Left kidney (tissue), 2 donors: ENCODE data around the gene PIP5K1B. TPM values are rescaled to one million over a fixed set of nuclear protein-coding genes. Genes with fewer than 3 reads are reported as not detected.

Experiments used
- DNase-seq: peaks from one replicate; pipeline ENCODE4 v3.0.0-alpha.2; 2013
- polyA plus RNA-seq: library from polyadenylated mRNA; unstranded; fragments of 120-200 nt; gene quantifications from one replicate; pipeline ENCODE4 v1.2.1, GENCODE V29; 2013; ENCODE audit not compliant: insufficient read length

PIP5K1B gene
- polyA plus RNA-seq, 1 donor, result 7.1 TPM

DNA sequence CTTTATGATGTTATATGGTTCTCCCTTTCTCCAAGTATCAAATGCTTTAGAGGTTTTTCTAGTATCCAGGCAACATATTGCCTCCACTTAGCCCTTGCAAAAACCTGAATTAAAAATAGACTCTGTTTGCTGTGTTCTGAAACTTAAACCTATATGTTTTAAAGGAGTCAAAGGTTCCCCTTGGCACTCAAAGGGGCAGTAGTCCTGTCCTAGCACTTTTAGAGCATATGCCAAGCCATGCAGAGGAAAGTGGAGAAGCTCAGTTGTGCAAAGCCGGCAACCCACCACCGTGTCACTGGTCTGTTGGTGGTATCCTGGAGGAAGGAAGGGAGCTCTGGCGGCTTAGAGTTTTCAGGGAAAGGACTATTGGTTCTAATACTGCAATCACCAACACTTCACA is 154.3 kb downstream of the PIP5K1B start:
- no peak for DNase-seq

DNA sequence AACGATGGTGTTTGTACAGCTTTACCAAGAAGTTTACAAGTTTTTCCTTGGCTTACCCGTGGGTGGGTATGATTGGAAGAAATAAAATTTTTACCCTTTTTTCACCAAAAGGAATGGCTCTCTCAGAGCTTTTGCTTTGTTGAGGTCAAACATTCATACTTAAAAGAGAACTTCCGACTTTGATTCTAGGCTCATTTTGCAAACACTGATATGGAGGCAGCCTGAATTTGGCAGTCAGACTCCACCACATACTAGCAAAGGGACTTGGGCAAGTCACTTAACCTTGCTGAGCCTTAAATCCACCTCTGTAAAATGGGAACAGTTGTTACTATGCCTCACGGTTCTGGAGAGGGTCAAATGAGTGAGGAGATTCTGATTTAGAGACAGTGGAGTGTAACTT is 155.4 kb downstream of the PIP5K1B start:
- DNase-seq, result no peak

DNA sequence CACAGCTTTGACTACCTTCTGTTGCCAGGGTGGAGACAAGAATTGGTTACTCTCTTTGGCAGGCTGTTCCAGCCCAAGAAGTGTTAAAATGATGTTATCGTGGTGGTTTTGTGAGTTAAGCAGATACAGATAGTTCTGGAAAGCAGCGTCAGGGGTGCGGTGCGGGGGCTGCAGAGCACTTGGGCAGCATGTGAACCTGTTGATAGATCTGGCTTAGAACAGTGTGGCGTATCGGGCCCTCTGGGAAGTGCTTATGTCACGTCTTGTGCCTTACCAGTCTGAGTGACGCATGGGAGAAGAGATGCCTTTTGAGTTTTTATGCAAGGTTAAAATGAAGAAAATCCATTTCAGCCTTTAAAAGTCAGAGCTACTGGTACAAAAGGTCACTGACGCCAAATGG is 156.4 kb downstream of the PIP5K1B start:
- no peak for DNase-seq

DNA sequence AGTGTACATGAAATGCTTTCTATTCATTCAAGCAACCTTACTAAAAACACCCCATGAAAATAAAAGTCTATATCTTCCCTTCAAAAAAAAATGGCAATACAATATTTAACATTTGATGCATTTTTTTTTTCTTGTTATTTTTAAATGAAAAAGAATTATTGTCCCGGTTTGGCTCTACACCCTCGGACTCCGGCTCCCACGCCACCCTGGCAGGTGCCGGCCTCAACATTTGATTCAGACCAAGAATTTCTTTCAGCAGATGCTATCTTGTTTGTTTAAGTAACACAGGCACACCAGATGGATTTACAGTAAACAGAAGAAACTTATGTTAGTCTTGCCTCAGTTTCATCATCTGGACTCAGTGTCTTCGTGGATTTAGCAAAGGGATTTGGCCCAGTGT is 162.0 kb downstream of the PIP5K1B start:
- DNase-seq, result no peak

DNA sequence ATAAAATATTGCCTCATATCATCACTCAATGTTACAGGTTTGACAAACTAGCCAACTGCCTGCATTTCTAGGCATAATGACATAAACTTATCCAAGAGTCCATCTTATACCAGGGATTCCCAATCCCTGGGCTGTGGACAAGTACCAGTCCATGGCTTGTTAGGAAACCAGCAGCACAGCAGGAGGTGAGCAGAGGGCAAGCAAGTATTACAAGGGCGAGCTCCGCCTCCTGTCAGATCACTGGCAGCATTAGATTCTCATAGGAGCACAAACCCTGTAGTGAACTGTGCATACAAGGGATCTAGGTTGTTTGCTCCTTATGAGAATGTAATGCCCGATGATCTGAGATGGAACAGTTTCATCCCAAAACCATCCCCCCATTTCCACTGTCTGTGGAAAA is 164.0 kb downstream of the PIP5K1B start:
- DNase-seq, result no peak

DNA sequence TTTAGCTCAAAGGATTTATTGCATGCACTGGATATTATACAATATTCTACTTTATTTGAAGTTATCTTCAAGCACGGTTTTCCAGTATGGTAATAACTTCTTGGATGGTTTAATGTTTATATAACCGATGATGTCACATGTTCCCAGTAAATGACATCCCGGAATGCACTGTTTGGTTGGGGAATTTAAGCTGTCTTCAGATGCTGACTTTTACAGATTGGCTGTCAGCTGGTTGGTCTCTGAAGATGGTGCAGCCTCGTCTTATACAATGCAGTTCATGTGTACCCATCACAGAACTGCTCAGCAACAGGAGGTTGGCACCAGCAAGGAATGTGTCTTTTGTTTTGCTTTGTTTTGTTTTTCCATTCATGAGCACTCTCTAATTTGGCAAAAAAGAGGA is 165.0 kb downstream of the PIP5K1B start:
- DNase-seq, result no peak

GRCh38 chr9:68871236-68871635 is 166.2 kb downstream of the PIP5K1B start:
- DNase-seq, result no peak

DNA sequence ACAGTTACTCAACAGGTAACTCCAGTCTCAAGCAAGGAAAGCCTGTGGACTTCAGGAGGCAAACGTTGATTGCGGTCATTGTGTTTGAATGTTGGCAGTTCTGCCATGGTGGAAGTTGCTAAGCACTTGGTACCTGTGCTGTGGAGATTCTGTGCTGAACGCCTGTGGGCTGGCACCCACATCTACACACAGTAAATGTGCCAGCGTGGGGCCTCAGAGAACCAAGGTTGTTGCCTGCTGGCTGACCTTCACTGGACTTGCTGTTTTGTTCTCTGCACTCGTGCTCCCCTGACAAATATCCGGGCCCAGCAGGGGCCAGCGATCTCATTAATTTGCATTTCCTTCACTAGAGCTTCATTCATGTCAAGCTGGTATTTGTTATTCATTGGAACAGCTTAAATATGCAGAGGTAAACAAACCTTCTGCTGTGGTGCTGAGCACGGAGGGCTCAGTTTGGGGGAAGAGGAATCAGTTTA is 167.0 kb downstream of the PIP5K1B start:
- no peak for DNase-seq

- no peak for DNase-seq
These were observed 168.1 kb downstream of the PIP5K1B start for GRCh38 chr9:68873179-68873578.

DNA sequence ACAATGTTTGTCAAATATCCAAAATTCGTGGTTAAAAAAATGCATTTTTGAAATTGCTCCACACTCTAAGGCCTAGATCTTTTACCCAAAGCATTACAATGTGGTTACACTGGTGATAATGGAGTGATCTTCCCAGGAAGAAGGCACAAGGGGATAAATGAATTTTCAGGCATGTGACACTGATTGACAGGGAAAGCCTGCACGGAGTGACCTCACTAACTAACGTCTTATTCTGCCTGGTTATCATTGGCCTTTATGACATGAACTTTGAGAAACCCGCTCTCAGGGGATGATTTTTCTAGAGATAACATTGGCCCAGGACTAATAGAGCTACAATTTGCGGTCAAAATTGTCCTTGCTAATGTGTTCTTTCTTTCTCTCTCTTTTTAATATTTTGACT is 171.2 kb downstream of the PIP5K1B start:
- no peak for DNase-seq

DNA sequence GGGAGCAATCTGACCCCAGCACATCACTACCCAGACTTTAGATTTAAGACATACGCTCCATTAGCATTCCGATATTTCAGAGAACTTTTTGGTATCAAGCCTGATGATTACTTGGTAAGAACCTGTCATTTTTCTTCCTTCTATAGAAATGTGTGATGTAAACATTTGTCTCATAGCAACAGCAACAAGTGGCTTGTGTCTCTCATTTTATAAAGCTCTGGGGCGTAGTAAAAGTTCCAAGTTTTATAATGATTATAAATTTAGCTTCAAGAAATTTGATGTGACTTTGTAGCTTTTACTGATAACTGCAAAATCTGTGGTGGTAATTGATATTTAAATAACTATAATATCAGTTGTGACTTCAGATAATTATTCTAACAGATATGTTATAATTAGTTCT is 171.6 kb downstream of the PIP5K1B start:
- DNase-seq, result no peak

DNA sequence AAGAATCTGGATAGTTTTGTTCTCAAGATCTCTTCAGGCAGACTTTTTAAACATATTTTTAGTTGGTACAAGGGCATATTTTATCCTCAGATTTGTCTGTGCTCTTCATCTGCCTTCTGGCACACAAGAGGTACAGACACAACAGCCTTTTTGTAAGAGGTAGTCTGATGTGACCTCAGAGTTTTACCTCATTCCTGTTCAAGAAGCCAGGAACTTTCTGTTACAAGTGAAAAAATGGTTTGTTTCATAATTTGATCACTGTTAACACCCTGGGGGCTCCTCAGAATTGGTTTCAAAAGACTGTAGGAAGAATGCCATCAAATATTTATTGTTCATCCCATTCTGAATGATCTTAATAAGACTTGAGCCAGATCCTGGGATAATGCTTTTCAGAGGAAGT is 172.2 kb downstream of the PIP5K1B start:
- no peak for DNase-seq

DNA sequence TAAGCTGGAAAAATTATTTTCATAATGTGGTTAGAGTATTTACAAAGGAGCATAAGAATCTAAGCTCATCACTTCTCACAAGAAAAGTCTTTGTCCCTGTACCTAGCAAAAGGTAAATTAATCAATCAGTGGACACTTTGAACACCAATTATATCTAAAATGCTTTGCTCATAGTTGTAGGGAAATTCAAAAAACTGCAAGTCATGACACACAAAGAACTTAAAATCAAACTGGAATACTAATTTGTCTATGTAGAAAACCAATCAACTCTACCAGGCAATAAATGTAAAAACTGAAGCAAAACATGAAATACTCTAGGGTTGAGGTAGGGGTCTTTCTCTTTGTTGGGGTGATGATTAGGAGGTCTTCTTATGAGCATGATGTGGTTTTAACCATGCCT is 173.4 kb downstream of the PIP5K1B start:
- no peak for DNase-seq

DNA sequence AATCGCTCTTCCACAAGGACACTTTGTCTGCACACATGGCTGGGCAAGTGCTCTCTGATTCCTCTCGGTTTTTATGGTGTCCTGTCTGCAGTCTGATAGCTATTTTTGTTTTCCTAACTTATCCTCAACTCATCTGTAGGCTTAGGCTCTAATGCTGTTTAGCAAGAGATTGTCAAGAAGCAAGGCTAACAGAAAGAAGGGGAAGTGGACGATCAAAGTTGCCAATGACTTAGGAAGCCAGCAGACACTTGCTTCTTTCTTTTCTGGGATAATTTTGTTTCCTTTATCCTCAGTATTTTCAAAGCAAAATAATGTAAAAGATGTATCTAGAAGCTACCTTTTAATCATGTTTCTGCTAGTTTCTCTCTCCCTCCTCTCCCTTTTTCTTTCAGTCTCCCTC is 178.2 kb downstream of the PIP5K1B start:
- DNase-seq, result no peak

- no peak for DNase-seq
These were observed 182.2 kb downstream of the PIP5K1B start for GRCh38 chr9:68887232-68887631.

- DNase-seq, result no peak
These were observed 189.5 kb downstream of the PIP5K1B start for GRCh38 chr9:68894502-68894901.

DNA sequence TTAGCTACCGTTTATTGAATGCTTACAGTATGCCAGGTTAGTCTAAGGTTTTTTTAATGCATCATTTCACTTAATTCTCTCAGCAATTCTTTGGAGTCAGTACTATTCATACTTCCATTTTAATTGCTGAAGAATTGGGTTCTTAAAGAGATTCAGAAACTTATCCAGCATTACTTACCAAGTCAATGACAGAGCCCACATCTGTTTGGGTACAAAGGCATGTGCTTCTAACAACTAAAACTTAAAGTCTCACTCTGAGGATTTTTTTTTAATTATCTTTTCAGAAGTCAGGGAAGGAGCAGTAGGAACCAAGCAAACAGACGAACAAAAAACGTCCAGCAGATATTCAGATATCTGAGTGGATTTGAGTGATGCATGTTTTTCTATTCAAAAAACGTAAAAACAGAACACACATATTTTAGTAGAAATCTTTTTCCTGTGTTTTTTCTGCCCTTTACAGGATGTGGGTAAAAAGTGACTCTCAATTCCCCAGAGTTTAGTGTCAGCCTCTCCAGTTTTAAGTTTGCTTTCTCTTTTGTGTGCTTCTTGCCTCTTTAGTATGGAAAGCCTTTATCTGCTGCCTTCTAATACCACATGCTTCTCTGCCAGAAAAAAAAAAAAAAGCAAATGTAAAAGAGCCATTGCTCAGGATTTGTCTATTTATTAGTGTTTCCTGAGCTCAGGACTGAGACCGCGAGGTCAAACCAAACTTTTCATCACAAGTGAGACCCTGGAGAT is 190.9 kb downstream of the PIP5K1B start:
- no peak for DNase-seq

- DNase-seq, result no peak
These were observed 191.4 kb downstream of the PIP5K1B start for GRCh38 chr9:68896486-68896885.

DNA sequence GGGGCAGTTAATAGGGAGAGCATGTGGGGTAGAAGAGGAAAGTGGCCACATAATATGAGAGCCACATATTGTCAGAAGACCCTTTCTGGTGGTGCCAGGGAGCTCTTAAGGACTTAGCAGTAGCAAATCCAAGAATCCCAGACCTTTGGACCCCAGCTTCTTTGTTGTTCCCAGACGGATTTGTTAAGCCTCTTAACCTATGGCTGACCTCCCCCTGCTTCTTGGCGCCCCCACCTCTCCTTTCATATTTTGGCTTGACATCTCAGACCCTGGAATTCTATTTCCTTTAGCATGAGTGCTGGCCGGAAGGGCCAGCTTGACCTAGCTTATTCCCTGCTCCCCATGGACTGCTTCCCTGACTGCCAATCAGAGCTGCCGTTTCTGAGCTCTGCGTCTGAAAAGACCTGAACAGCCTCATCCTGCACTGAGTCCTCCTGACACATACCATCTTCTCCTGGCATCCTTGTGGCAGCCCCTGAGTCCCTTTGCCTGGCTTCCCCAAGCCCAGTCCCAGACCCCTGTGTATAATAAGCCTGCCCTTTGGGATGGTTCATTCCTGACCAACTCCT is 192.6 kb downstream of the PIP5K1B start:
- no peak for DNase-seq

DNA sequence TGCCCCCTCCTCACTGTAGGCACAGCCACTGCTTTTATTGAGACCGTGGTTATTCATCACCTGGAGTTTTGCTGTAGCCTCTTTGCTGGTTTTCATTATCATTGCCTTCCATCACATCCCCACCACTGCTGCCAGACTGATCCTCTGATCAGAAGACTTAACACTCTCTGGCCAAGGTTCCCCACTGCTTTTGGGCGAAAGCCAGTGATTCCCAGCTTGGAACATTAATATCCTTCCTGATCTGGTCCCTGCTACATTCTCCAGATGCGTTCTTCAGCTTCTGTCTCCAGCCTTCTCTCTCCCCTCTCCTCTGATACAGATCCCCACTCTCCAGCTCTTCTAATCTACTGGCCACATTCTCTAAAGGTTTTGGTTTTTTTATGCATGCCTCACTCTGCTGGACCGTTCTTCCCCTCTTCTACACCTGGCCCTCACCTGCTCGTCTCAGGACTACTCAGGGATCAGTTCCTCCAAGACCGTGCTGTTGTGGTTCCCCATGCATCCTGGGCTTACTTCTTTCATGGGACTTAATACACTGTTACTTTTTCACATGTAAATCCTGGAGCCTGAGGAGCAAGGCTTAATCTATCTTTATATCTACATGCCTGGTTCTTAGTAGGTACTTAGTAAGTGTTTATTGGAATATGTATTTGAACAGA is 193.9 kb downstream of the PIP5K1B start:
- DNase-seq, result no peak

- DNase-seq, result no peak
These were observed 199.4 kb downstream of the PIP5K1B start for GRCh38 chr9:68904454-68904853.

DNA sequence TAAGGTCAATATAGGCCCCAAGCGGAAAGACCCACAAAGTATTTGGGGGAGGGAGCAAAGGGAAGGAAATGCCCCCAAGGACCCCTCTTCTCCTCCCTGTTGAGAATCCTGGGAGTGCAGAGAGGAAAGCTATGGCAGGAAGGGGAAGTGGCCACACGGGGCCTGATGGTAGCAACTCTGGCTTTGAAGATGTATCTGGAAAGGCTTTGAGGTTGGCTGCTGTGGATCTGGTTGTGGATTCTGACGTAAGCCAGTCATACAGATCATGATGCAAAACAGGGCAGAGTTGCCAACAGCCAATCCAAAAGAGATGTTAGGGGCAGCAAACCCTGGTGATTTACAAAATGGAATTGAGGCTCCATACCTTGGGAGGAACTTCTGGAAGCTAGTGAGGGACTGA is 200.1 kb downstream of the PIP5K1B start:
- no peak for DNase-seq

DNA sequence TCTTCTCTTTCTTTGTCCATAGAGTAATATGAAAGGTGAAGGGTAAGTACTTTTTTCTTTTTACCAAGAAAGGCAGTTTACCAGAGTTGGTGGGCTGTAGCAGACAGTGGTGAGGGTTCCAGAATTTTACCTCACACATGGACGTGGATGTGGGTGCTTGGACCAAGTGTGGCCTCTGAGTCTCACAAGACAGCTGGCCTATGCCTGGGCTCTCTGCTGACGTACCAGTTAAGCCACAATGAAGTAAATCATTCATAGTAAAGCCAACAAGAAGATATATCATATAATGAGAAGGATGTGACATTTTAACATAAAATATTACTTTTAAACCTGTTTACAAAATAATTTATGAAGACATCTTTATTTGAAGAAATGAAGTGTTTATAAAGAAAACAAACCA is 202.9 kb downstream of the PIP5K1B start:
- DNase-seq, result no peak

DNA sequence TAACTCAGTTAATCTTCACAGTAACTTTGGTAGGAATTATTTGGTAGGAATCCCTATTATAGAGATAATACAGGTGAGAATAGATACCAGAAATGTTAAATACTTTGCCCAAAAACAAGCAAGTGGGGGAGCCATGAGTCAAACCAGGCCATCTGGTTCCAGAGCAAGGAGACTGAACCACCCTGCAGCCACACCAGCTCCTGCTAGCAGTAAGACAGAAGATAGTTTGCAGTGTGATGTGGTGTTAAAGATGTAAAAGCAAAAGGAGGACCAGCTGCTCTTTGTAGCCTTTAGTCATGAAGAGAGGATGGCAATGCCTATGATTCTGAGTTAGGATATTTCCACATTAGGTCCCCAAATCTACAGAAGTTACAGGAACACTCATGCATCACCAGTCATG is 207.5 kb downstream of the PIP5K1B start:
- no peak for DNase-seq
